Measurements from ENCODE around the gene GNG7. TPM values are rescaled to one million over a fixed set of nuclear protein-coding genes. Genes with fewer than 3 reads are reported as not detected.
A peak's percentile ranks its signal among the peaks of the same experiment; 100 is the strongest.

GNG7 gene
- total RNA-seq, 1 experiment from 2014 or later: 7.7 TPM

GRCh38 chr19:2552859-2553258, 149.6 kb downstream of the GNG7 start:
- H3K4me2 ChIP-seq (ENCODE audit: insufficient read depth, insufficient read length, low read length): no peak overlapping the region
- DNase-seq: no peak
- no CpG with 5 or more reads among the region's 11 CpGs for WGBS (ENCODE audit: extremely low coverage, insufficient read length, low lambda C conversion rate)
- no peaks in the 10 kb centered on the region for H3K9me3 ChIP-seq (ENCODE audit: control insufficient read depth, low read depth, low read length)
- no peak overlapping the region for H3K4ac ChIP-seq (ENCODE audit: low read depth, low read length)
- H2BK15ac ChIP-seq (ENCODE audit: low read depth, low read length): no peak overlapping the region
- no peak overlapping the region for H4K5ac ChIP-seq (ENCODE audit: insufficient read length, low read depth, low read length)
- no peak overlapping the region for H4K8ac ChIP-seq (replicated peaks; ENCODE audit: insufficient read length, low read depth, low read length)
- no peaks in the 10 kb centered on the region for H3K27me3 ChIP-seq (ENCODE audit: insufficient read depth, low read length)
- H3K56ac ChIP-seq (ENCODE audit: insufficient read length, low read depth, low read length): no peak overlapping the region
- H2BK12ac ChIP-seq (ENCODE audit: insufficient read length, low read depth, low read length): no peak overlapping the region
- H3K9me3 Mint-ChIP-seq: peaks cover 3 to 7% of the 10 kb centered on the region in 2 experiments; a peak in 3 of 5 replicates
- H3K23me2 ChIP-seq (ENCODE audit: insufficient read length, low read depth, low read length, poor library complexity, severe bottlenecking): no peaks in the 10 kb centered on the region
- no peaks in the 10 kb centered on the region for H4K20me1 ChIP-seq (ENCODE audit: control insufficient read depth, insufficient read depth, insufficient read length)
- H3K79me1 ChIP-seq (ENCODE audit: insufficient read depth, low read depth, low read length, poor library complexity, severe bottlenecking): no peaks in the 10 kb centered on the region
- H3K27ac ChIP-seq (ENCODE audit: insufficient read length, low read depth, low read length): no peak overlapping the region
- H2AK5ac ChIP-seq (ENCODE audit: insufficient read length, low read length): no peak overlapping the region
- no peak overlapping the region for H3K18ac ChIP-seq (ENCODE audit: insufficient read length, low read depth, low read length)
- no peak overlapping the region for H2BK120ac ChIP-seq (ENCODE audit: low read depth, low read length, poor library complexity, severe bottlenecking)
- H3T11ph ChIP-seq (ENCODE audit: low read length): no peak overlapping the region
- no peak overlapping the region for H2BK5ac ChIP-seq (ENCODE audit: insufficient read length, low read length)
- peak overlapping the region in 1 of 3 experiments; percentile 78; a peak in 2 of 7 replicates for H3K27ac Mint-ChIP-seq
- no peak overlapping the region for H2BK20ac ChIP-seq (ENCODE audit: low read depth, low read length, poor library complexity, severe bottlenecking)
- peaks cover 4 to 11% of the 10 kb centered on the region in 2 experiments; a peak in 2 of 4 replicates for H3K4me1 Mint-ChIP-seq
- H3K4me1 ChIP-seq (ENCODE audit: insufficient read depth, low read length): no peaks in the 10 kb centered on the region
- H2AFZ ChIP-seq (ENCODE audit: low read length): no peak overlapping the region
- H3K79me2 ChIP-seq (ENCODE audit: insufficient read depth, low read length): no peaks in the 10 kb centered on the region
- no peak overlapping the region for H3K23ac ChIP-seq (ENCODE audit: insufficient read length, low read depth, low read length)
- H4K91ac ChIP-seq (ENCODE audit: insufficient read length, low read depth, low read length): no peak overlapping the region
- TF ChIP-seq CTCF (conservative IDR thresholded peaks at IDR 0.05): no peak
- no peak overlapping the region for H3K4me3 Mint-ChIP-seq
- H3K14ac ChIP-seq (ENCODE audit: insufficient read depth, low read length): no peak overlapping the region
- peaks cover 0 to 4% (median 0%) of the 10 kb centered on the region in 3 experiments; a peak in 2 of 7 replicates for H3K36me3 Mint-ChIP-seq (ENCODE audit: insufficient read depth in 1 of 3, low read depth in 3 of 3)
- no peak overlapping the region for H3K9ac ChIP-seq (ENCODE audit: extremely low read depth, insufficient read length, low read length)
- peaks cover 2% of the 10 kb centered on the region; the same call in 1 of the 2 replicates for H3K27me3 Mint-ChIP-seq (ENCODE audit: low read depth)
